Stimulated activated CD8-positive, alpha-beta memory T cell treated with anti-CD3 and anti-CD28 coated beads, Interleukin-15, amount 100 ng/mL, for 1 hour (primary cell): Measurements from ENCODE around the gene RASIP1.

Source experiments
- DNase-seq: peaks from one replicate; pipeline ENCODE4 v3.0.0-alpha.2; 2020; ENCODE audit warnings: low read depth

The RASIP1 gene

DNA sequence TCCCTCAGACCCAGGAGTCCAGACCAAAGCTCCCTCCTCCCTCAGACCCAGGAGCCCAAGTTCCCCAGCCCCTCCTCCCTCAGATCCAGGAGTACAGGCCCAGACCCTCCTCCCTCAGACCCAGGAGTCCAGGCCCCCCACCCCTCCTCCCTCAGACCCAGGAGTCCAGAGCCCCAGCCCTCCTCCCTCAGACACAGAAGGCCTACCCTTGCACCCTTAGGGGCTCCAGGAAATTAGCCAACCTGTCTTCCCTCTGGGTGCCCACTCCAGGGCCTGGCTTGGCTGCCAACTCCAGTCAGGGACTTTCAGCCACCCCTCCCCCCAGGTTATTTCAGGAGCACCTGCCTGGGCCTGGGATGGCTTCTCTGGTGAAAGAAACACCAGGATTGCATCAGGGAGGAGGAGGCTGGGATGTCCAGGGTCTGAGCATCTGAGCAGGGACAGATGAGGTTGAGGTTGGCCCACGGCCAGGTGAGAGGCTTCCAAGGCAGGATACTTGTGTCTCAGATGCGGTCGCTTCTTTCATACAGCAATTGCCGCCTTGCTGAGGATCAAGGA lies 14.8 kb upstream of the RASIP1 start, which contains the start of gene FGF21:
Gene FGF21 (plus strand): TSS at position 441 of the 558 bp plus-strand sequence. CDS start 713 bp downstream, outside the sequence.
- DNase-seq, result no peak

DNA sequence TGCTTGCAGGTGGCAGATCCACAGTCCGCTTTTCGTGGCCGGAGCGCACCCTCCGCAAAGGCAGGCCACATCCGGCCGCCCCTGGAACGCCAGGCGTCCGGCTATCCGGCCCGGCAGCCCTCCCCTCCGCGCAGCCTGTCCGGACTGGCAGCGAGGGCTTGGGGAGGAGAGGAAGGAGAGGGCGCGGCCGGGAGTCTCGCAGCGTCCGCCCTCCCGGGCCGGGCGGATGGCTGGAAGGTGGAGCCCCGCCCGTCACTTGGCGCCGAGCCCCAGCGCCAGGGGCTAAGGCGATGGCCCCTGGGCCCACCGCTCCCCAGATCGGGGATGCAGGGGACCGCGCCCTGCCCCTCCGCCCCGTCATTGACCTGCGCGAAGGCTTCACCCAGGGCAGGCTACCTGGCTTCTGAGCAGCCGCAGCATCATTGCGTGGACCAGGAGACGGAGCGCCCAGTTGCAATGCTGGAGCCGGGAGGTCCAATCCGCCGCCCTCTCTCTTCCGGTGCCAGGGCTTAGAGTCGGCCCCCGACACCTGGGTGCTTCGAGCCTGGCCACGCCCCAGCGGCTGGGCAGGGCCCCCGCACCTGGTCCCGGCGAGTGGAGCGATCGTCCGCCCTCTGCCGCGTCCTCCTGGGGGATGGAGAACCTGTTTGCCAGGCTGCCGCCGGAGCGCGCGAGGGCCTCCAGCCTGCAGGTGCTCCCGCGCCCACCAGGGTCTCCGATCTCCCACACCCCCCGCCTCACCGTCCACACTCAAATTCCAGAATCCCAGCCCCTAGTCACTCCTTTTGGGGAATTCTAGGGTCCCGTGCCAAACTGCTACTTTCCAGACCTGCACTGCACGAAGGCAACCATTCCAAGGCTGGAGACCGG lies 12.3 kb upstream of the RASIP1 start, which contains the start of gene FUT1:
Gene FUT1 (minus strand): TSS at position 146 of the 870 bp plus-strand sequence. CDS start 1,360 bp downstream, outside the sequence.
- DNase-seq, result no peak

DNA sequence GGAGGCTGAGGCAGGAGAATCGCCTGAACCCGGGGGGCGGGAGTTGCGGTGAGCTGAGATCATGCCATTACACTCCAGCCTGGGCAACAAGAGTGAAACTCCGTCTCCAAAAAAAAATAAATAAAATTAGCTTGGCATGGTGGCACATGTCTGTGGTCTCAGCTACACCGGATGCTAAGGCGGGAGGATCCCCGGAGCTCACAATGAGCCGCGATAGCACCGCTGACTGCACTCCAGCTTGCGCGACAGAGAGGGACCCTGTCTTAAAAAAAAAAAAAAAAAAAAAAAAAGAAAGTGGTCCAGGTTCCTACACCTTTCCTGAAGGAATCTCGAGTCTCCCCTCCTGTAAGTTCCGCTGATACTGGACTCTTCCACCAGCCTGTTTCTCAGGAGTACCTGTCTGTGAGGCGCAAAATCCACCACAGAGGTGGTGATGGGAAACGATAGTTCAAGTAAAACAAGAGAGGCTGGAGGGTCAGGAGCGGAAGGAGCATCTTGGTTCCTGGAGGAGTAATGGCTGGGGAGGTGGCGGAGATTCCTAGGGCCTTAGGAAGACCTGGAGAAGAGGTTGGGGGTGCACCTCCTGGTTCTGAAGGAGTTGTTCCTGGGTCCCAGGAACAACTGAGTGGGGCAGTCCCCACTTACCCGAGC lies 11.6 kb upstream of the RASIP1 start:
- DNase-seq, result no peak

DNA sequence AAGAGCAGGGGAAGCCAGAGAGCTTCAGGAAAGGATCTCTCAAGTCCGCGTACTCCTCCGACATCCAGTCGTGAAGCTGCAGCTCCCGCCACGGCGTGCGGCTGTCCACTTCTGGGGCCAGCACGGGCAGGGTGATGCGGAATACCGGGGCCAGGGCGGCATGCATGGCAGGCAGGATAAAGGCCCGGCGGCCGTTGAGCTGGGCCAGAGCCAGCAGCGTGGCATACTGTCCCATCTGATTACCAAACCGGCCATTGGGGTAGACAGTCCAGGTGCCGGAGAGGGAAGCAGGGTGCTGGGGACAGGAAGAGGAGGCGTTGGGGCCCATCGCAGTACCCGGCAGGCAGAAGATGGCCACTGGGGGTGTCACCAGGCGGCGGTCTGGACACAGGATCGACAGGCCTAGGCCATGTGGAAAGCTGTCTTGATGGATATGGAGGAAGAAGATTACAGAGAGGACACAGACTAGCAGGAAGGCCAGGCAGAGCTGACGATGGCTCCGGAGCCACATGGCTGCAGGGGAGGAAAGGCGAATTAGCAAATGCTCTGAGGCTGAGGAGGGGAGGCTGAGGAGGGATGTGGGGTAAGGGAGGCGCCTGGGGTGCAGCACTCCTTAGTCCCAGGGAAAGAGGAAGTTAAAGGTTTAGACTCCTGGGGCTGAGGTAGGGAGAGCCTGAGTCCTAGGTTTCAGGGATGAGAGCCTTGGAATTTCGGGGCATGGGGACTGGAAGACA lies 10.5 kb upstream of the RASIP1 start:
- no peak for DNase-seq

DNA sequence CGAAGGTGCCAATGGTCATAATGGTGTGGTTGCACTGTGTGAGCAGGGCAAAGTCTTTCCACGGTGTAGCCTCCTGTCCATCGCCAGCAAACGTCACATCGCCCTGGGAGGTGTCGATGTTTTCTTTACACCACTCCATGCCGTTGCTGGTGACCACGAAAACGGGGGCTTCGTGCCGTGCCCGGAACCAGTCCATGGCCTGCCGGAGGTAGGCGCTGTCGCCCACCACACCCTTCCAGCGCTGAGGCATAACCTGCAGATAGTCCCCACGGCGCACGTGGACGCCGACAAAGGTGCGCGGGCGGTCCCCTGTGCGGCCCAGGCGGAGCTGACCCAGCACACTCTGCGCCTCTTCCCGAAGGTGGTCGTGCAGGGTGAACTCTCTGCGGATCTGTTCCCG lies 9.9 kb upstream of the RASIP1 start:
- no peak for DNase-seq

DNA sequence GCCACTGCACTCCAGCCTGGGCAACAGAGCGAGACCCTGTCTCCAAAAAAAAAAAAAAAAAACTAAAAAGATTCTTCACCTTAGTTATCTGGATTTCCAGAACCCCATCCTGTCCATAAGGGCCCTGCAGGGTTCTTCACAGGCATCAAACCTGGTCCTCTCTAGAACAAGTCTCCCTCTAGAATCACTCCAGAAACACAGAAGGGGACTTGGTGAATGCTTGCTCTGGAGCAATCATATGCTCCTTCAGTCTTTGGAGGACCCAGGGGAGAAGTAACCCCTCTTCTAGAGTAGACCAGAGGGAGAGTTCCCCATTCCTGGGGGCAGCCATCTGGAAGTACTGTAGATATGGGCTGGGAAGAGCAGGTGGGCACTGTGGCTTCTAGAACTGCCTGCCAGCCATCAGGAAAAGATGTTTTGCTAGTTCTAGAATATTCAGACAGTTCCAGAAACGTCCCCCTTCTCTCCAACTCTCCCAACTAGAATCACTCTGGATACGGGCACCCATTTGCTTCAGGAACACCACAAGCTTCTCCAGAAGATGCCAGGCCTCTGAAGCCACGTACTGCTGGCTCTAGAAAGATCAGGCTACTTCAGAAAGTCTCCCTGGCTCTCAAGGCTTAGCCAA lies 9.3 kb upstream of the RASIP1 start:
- no peak for DNase-seq

DNA sequence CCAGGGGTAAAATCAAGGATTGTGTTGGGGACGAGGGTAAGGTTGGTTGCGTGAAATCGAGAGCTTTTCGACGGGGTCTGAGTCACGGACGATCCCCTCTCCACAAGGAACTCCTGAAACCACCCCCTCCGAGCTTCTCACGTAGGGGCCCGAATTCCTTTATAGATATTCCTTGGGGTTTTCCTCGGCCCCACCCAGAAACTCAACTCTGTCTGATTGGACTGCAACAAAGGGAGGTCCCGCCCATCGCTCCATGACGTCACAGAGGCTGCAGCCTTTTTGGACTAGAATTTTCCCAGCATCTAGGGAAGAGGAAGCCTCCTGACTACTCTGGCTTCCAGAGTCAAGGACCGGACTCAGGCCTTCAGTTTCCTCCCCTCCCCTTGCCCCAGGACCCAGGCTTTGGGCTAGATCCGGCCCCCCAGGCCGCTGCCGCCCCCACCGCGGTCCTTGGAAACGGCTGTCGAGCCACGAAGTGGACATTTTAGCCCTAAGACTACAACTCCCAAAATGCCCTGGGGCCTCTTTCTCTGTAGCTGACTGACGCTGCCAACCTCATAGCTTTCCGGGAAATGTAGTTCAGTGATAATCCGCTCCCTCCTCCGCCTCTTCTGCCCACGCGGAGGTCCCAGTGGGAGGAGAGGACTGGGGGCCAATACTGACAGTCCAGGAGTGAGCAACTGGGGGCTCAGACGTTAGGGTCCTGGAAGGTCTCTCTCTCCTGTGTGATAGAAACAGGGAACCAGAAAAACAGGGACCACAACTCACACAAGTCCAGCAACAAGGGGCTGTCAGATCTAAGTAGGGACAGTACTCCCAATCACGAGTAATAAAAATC lies 6.5 kb upstream of the RASIP1 start, which contains the start of gene IZUMO1:
Gene IZUMO1 (minus strand): TSS at position 172 of the 838 bp plus-strand sequence. CDS start 1,050 bp downstream, outside the sequence.
- DNase-seq, result no peak

DNA sequence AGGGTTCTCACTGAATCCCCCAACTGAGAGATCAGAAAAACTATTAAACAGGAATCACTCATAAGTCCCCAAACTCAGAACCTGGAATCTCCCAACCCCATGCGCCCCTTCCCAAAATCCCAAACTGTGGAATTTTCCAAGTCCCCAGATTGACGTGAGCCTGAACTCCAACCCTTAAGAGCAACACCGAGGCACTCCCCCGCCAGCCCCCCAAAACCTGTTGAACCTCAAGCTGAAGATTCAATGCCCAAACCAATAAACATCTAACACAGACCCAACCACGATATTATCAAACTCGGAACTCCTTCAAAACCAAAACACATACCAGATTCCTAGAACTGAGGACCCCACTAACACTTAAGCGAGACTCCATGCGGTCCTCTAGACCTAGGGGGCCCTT lies 5.7 kb upstream of the RASIP1 start:
- no peak for DNase-seq

DNA sequence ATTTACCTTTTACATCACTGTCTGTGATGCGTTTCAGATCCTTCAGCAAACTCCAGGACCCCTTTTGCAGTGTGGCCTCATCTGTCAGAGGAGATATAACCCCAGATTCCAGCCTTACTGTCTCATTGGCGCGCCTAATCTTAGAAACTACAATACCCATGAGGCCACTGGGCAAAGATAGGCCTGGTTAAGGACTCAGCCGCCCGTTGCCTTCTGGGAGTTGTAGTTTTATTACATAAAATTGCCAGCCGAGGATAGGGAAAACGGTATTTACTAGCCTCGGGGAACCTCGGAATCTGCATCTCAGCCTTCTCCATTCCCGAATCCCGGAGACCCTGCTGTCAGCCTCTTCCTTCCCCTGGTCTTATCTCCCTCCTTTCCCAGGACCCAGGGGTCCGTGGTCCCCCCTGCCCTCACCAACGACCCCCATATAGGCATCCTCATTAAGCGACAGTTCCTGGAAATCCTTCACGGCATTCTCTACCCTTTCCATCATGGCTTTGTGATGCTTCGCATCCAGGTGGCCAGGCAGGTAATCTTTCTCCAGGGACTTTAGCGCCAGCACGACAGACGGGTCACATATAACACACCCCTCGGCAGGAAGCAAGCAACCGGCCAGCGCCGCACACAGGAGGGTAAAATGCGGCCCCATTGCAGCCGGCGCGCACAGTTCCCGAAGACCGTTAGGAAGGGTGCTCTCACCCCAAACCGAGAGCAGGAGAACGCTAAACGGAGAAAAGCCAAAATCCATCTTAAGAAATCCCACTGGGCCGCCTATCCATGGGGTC lies 5.0 kb upstream of the RASIP1 start:
- DNase-seq, result no peak

DNA sequence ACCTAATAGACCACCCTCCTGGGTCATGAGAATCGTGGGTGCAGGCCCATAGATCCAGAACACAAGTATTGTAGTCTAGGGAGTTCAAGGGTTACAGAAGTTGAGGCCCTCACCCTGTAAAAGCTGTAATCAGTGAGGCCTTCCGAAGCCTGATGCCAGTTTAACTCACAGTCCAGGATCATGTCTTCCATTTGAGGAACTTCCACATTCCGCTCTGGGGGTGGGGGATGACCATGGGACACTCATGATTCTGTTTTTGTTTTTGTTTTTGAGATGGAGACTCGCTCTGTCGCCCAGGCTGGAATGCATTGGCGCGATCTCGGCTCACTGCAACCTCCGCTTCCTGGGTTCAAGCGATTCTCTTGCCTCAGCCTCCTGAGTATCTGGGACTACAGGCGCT lies 1.7 kb upstream of the RASIP1 start:
- no peak for DNase-seq

DNA sequence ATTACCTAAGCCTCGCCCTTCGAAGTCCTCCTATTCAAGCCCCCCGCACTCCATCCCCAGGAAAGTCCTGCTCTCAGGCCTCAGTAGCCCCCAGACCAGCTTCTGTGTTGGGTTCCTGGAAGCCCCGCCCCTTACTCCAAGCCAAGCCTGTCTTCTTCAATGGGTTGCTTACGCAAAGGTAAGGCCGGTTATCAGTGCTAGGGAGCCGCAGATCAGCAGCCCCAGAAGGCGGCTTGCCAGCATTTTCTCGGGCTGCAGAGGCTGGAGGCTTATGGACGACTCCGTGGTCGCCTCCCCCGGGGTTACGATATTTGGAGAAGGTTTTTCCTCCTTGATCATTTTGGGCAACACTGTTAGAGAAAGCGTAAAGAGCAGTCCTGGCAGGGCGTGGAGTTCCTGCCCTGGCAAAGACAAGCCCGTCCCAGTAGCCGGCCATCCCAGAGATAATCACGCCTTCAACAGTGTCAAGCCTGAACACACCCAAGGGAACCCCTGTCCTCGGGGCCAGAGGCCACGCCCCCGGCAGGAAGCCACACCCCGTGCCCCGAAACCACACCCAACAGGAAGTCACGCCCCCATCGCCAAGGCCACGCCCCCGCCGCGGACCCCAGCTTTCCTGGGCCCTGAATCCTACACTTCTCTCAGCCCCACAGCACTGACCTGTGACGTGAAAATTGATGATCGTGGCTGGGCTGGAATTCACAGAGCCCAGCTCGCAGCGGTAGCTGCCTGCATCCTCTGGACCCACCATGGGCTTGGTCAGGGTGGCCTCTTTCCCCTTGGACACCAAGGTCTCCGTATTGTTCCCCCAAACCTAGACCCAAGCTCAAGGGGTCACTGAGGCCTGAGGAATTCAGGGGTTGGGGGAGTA lies 954 bp upstream of the RASIP1 start:
- no peak for DNase-seq

DNA sequence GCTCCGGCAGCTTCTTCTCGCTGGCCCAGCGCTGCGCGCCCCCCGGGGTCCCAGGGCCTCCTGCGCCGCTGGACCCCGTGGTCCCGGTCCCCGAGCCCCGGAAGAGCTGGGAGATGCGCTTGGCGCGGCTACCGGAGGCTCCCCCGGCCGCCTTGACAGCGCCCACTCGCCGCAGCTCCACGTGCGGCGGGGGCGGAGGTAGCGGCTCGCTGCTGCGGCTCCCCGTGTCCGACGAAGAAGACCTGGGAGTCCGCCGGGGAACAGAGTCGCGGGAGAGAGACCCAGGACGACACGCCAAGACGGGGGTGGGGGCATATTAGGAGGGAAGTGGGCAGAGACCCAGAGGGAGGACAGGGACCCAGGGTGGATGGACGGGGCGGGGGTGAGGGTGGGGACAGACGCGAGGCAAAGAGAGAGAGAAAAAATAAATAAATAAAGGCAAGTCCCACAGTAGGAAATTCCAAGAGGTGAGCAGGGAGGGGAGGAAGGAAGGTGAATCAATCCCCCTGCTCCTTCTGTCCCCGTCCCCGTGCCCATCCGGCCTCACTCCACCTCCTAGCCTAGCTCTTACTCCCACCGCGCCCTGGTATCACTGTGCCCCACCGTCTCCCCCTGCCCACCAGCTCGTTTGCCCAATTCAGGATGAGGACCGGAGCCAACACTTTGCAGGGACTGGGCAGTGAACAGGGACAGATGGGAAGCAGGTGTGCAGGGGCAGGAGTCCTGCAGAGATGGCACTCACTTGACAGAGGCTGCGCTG lies 826 bp downstream of the RASIP1 start:
- DNase-seq, result no peak

DNA sequence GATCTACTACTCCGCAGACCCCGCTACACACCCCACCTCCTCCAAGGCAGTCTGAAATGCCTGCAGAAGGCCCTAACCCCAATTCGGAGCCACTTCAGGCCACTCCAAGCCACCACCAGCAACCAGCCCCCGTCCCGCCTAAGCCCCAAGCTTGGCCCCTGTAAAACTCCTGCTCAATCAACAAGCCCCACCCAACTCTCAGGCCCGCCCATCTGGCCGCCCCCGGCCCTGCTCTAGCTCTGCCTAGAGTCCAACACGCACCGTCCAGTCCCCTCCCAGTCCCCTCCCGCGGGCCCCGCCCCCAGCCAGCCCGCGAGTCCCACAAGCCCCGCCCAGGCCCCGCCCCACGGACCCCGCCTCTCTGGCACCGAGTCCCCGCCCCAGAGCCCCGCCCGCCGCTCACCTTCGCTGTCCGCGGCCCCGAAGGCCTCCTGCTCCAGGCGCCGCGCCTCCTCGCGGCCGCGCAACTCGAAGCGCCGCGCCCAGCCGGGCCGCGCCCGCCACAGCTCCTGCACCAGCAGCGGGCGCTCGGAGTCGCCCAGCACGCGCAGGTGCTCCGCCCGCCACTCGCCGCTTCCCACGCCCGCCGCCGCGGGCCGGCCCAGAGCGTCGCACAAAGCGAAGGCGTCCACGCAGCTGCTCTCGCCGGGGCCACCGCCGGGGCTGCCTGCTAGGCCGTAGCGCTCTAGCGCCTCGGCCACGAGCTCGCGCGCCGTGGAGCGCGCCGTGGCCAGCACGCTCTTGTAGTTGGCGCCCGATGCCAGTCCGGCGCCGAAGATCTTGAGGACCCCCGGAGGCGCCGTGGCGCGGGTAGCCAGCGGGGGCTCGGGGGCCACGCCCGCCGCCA lies 1.6 kb downstream of the RASIP1 start:
- peak; percentile 80 for DNase-seq

DNA sequence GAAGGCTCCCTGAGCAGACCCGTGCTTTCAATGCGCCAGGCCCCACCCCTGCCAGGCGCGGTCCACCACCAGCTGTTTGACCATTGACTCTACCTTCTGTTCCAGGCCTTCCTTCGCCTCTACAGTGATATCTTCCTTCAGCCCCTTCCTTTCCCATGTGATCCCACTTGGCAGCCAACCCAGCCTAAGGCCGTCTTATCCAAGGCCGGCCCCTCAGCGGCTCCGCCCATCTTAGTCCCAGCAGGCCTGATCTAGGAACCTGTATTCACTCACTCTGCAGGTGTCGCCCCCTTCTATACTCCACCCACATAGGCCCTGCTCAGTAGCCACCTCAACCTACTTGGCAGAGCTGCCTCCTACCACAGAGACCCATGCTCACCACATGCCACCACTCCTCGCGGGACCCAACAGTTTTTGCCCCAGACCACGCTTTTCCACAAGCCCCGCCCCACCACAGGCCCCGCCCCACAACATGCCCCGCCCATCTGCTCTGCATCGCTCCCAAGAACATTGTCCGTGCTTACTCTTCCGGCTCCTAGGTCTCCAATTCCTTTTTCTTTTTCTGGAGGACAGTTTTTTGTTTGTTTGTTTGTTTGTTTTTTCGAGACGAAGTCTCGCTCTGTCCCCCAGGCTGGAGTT lies 2.9 kb downstream of the RASIP1 start:
- DNase-seq, result no peak

DNA sequence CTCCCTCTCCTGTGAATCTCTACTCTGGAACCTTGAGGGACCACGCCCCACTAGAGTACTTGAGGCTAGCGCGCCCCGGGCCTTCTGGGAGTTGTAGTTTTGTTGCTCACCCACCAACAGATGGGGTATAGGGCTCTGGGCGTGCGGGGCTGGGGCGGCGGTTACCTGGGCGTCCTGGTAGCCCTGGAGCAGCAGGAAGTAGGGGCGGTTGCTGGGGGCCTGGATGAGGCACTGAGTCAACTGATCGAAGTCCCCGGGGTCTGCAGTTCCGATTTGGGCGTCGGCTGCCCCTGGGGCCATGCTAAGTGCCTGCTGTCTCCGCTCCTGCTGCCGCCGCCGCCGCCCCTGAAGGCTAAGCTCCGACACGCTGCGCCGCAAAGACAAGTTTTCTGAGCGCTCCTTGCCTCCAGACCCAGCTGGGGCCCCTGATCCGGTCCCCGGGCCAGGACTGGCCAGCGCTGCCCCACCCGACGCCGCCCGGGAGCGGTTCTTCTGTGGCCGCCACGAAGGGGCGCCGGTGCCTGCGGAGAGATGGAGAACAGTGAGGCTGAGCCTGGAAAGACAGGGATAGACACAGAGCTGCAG lies 5.3 kb downstream of the RASIP1 start:
- no peak for DNase-seq

DNA sequence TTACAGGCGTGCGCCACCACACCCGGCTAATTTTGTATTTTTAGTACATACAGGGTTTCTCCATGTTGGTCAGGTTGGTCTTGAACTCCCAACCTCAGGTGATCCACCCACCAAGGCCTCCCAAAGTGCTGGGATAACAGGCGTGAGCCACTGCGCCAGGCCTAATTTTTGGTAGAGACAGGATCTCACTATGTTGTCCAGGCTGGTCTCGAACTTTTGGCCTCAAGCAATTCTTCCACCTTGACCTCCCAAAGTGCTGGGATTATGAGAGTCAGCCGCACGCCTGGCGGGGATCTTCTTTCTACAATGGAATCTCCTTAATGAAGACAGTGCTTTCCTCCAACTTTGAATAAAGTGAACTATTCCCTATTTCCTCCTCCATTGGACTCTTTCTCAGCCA lies 5.8 kb downstream of the RASIP1 start:
- DNase-seq, result no peak
